Liver (tissue), 3 donors: ENCODE data around the gene GNG12.

Experiments used
- CTCF ChIP-seq: fragments of 150-350 bp; IDR thresholded peaks from 2 replicates; pipeline ENCODE4 v1.5.1; 2017; ENCODE audit warnings: improper control_type of control experiment, low read depth, low read length; ENCODE audit not compliant: missing input control
- RAD21 ChIP-seq, 2 donors: IDR thresholded peaks; 2 replicates each; pipeline ENCODE4 v1.6.1; 2016; ENCODE audit warnings: antibody characterized with exemption in 2 of 2, mild to moderate bottlenecking in 2 of 2
- REST ChIP-seq: IDR thresholded peaks from 2 replicates; pipeline ENCODE4 v1.6.1; 2016; ENCODE audit warnings: antibody characterized with exemption, mild to moderate bottlenecking
- donor health status: healthy.
- donor health status: healthy.

DNA sequence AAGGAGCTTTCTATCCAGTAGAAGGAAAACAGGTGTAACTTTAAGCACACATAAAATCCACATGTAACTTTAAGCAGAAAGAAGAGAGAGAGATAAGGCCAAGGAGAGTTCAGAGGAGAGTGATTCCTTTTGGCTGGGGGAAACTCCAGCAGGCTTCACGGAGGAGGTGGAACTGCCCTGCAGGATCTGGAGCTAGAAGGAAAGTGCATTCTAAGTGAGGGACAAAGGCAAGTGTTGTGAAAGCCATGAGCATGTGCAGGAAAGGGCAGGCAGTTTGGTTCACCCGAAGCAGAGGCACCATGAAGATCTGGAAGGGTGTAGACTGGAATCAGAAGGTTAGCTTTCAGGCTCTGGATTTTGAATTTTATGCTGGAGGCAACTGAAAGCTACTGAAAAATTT lies 101.9 kb downstream of the GNG12 start:
- TF ChIP-seq CTCF (no peak), RAD21 (IDR thresholded peaks at IDR 0.05) (no peak), REST (no peak)
